ENCODE data around the gene CSF2RB. TPM values are rescaled to one million over a fixed set of nuclear protein-coding genes. Genes with fewer than 3 reads are reported as not detected.

The CSF2RB gene
- total and polyA plus RNA-seq, 10 of the 15 experiments (the other 5 are each of a cell fraction or from before 2014, with no cell fraction given), result 0.82 to 12.5 (median 5.4) TPM

GRCh38 chr22:36911887-36912661 lies 1.4 kb upstream of the CSF2RB start:
- peaks cover 25% of the 10 kb centered on the region for H3K79me2 ChIP-seq (ENCODE audit: control insufficient read depth, insufficient read depth, low read length)
- ATAC-seq, result no peak
- in situ Hi-C loops (cut with MboI), result no loop called here
- no peak overlapping the region for H3K4me3 ChIP-seq
- SMC1A ChIA-PET (ENCODE audit: uncharacterized antibody, unreplicated experiment), result interaction anchor here (0.8 to 3.5 kb wide), 5 partner anchors 10 to 47 kb away, joined by 3 to 11 read pairs (median 4); no protein-coding TSS in a partner anchor
- no peak overlapping the region for H2AFZ ChIP-seq (ENCODE audit: control insufficient read depth, low read depth, low read length)
- POLR2A ChIA-PET, result interaction anchor here (0.6 to 2.6 kb wide), 3 partner anchors 10 to 58 kb away, joined by 4 to 13 read pairs (median 6); no protein-coding TSS in a partner anchor
- no peaks in the 10 kb centered on the region for H3K27me3 ChIP-seq (replicated peaks in 1 of 2; ENCODE audit: control insufficient read depth in 2 of 2, insufficient read depth in 2 of 2, low read length in 1 of 2)
- WGBS (ENCODE audit: insufficient coverage, insufficient replicate concordance, low lambda C conversion rate, missing lambda C conversion rate), result 81% methylated on average over 13 of the region's 13 CpGs
- no peak for DNase-seq (ENCODE audit: low read depth, low spot score)
- H3K9ac ChIP-seq (ENCODE audit: control insufficient read depth, insufficient read depth, low read length), result no peak overlapping the region
- no peaks in the 10 kb centered on the region for H3K36me3 ChIP-seq (ENCODE audit: control insufficient read depth in 2 of 2, insufficient read depth in 2 of 2, low read length in 1 of 2)
- FAIRE-seq, result no peak
- RAD21 ChIA-PET (ENCODE audit: unreplicated experiment), result no interaction called here
- peaks cover 23% of the 10 kb centered on the region; the same call in 1 of the 2 replicates for H3K4me1 ChIP-seq (ENCODE audit: control insufficient read depth, insufficient read depth, low read length)
- H3K27ac ChIP-seq (ENCODE audit: control insufficient read depth, insufficient read depth), result no peak overlapping the region
- H3K9me3 ChIP-seq (replicated peaks; ENCODE audit: control insufficient read depth, insufficient read depth, low read length), result no peaks in the 10 kb centered on the region
- intact Hi-C loops (cut with micrococcal nuclease; ENCODE audit: unreplicated experiment), result no loop called here
- no peaks in the 10 kb centered on the region for H4K20me1 ChIP-seq (ENCODE audit: control insufficient read depth, insufficient read depth)
- BruUV-seq (replicated peaks), result no TSS peak
- H3K4me2 ChIP-seq (ENCODE audit: control insufficient read depth, insufficient read depth), result no peak overlapping the region
- CTCF ChIA-PET, result interaction anchor here (0.6 to 4.0 kb wide), 4 partner anchors 12 to 381 kb away, joined by 3 to 21 read pairs (median 5); no protein-coding TSS in a partner anchor
- TF ChIP-seq ZNF24 (IDR thresholded peaks at IDR 0.05) (no peak), POLR2AphosphoS2 (IDR thresholded peaks at IDR 0.05; ENCODE audit: low read depth, low read length) (no peak), DPF2 (IDR thresholded peaks at IDR 0.05) (no peak), NFYA (IDR thresholded peaks at IDR 0.05; ENCODE audit: borderline replicate concordance, low read depth, low read length) (no peak), RAD51 (IDR thresholded peaks at IDR 0.05) (no peak), ATF3 (IDR thresholded peaks at IDR 0.05; ENCODE audit: borderline replicate concordance, extremely low read depth, low read depth, low read length) (no peak), GATAD2B (conservative IDR thresholded peaks at IDR 0.05; ENCODE audit: low read depth) (no peak), NFYB (IDR thresholded peaks at IDR 0.05; ENCODE audit: insufficient read depth, low read depth, low read length) (no peak)

All from GM12878 (cell line).